H1 (cell line): ENCODE results near the gene MID2. TPM values are rescaled to one million over a fixed set of nuclear protein-coding genes. Genes with fewer than 3 reads are reported as not detected.

Experiments used
- ATF3 ChIP-seq: IDR thresholded peaks from 2 replicates; pipeline ENCODE4 v1.6.1; 2011; ENCODE audit warnings: low read depth, mild to moderate bottlenecking, low read length; ENCODE audit not compliant: insufficient read depth
- CHD2 ChIP-seq: IDR thresholded peaks from 2 replicates; pipeline ENCODE4 v1.6.1; 2012; ENCODE audit warnings: low read length, improper control_type of control experiment
- CHD7 ChIP-seq: fragments of 300-600 bp; sonication (generic); IDR thresholded peaks from 2 replicates; pipeline ENCODE4 v1.7.1; 2012; ENCODE audit warnings: low read length, moderate library complexity, mild to moderate bottlenecking, inconsistent platforms; ENCODE audit not compliant: insufficient replicate concordance
- EP300 ChIP-seq, 2 experiments: IDR thresholded peaks; 1 replicate in 1 of 2; 2 replicates in 1 of 2; pipeline ENCODE4 v1.6.1; 2011 to 2012; ENCODE audit warnings: low read depth in 2 of 2, low read length in 2 of 2, mild to moderate bottlenecking in 2 of 2, borderline replicate concordance in 1 of 2, inconsistent platforms in 1 of 2, moderate library complexity in 1 of 2
- JUND ChIP-seq: IDR thresholded peaks from 2 replicates; pipeline ENCODE4 v1.6.1; 2011; ENCODE audit warnings: mild to moderate bottlenecking, improper control_type of control experiment, low read length
- KDM1A ChIP-seq: fragments of 200-600, 300-600 bp; sonication (generic); IDR thresholded peaks from 2 replicates; pipeline ENCODE4 v1.7.1; 2016; ENCODE audit warnings: mild to moderate bottlenecking, low read length, borderline replicate concordance
- KDM5A ChIP-seq: fragments of 200-600 bp; IDR thresholded peaks from 2 replicates; pipeline ENCODE4 v1.7.1; 2012; ENCODE audit warnings: mild to moderate bottlenecking, low read length, inconsistent platforms, mixed read lengths
- MAFK ChIP-seq: IDR thresholded peaks from 2 replicates; pipeline ENCODE4 v1.6.1; 2012; ENCODE audit warnings: low read depth, mild to moderate bottlenecking, improper control_type of control experiment, low read length
- NANOG ChIP-seq: IDR thresholded peaks from 2 replicates; pipeline ENCODE4 v1.6.1; 2011; ENCODE audit warnings: low read length, low read depth, mild to moderate bottlenecking, inconsistent platforms; ENCODE audit not compliant: insufficient read depth, poor library complexity, severe bottlenecking
- SAP30 ChIP-seq: fragments of 300-600 bp; sonication (generic); IDR thresholded peaks from 2 replicates; pipeline ENCODE4 v1.7.1; 2012; ENCODE audit warnings: low read length, moderate library complexity, mild to moderate bottlenecking, inconsistent platforms; ENCODE audit not compliant: insufficient read depth, insufficient replicate concordance
- SRF ChIP-seq: IDR thresholded peaks from 2 replicates; pipeline ENCODE4 v1.6.1; 2011; ENCODE audit warnings: mild to moderate bottlenecking, low read depth, low read length, moderate library complexity
- polyA plus RNA-seq, 7 experiments: library from polyadenylated mRNA; depleted of rRNA in 3 of 7; stranded (reverse) in 5 of 7; unstranded in 2 of 7; fragments of >200 nt in 5 of 7; fragments of 200-250 nt in 2 of 7; gene quantifications; 1 replicate in 5 of 7; 2 replicates in 1 of 7; 4 replicates in 1 of 7; pipeline versions ENCODE4 v1.2.1 to v1.2.3, GENCODE V29; 2011 to 2013; ENCODE audit warnings: missing spikeins in 2 of 7, mixed read lengths in 2 of 7
- total RNA-seq: library from RNA; stranded (reverse); fragmentation: NEBNext Ultra II Directional; extraction: Animal tissue kit (Norgen Biotek cat#: 25700); gene quantifications from 2 replicates; pipeline ENCODE4 v1.2.1, GENCODE V29; 2021

MID2 gene
- total and polyA plus RNA-seq, 2 of the 8 experiments (the other 6 are each of a cell fraction or from before 2014, with no cell fraction given): 0.98 to 1.7 TPM

GRCh38 chrX:107840971-107841370, 15.3 kb downstream of the MID2 start (continued):
- TF ChIP-seq CHD7 (no peak), KDM5A (no peak), JUND (no peak), CHD2 (no peak), EP300 (IDR thresholded peaks at IDR 0.05; ENCODE audit: borderline replicate concordance in 1 of 2, low read depth in 2 of 2, low read length in 2 of 2) (no peak), SAP30 (no peak), KDM1A (no peak), SRF (no peak), NANOG (no peak), MAFK (no peak), ATF3 (no peak)
